NCI-H2107 (cell line): Measurements from ENCODE around the gene ZIC3.

Experiments used
- DNase-seq: peaks from one replicate; lab custom pipeline; 2025; lab: John Stamatoyannopoulos, UW

The ZIC3 gene

DNA sequence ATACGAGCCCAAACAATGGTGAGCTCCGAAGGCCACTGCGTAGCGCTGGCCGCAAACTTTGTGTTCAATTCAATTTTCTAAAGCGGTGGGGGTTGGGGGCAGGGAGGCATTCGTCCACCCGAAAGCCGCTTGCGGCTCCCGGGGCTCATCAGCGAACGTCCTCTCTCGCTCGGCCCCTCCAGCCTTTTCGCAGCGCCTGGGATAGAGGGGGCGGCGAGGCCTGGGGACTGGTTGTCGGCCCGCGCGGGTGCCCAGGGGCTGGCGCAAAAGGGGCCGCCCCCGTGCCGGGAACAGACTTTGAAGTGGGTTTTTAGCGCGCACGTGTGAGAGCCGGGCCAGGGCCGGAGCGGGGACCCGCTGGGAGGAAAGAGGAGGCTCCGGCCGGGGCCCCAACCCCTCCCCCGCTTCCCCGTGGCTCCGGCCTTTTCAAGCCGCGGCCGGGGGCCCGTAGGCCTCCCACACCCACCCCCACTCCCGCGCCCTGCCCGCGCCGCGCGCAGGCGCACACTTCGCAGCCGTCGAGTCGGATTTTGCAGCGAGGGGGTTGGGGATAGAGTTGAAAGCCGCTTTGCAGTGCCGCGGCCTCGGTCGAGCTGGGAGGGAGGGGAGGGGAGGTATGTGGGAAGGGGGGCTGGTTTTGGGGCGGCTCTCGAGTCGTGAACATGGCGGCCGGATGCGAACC is 8.3 kb downstream of the ZIC3 start:
- no peak for DNase-seq

DNA sequence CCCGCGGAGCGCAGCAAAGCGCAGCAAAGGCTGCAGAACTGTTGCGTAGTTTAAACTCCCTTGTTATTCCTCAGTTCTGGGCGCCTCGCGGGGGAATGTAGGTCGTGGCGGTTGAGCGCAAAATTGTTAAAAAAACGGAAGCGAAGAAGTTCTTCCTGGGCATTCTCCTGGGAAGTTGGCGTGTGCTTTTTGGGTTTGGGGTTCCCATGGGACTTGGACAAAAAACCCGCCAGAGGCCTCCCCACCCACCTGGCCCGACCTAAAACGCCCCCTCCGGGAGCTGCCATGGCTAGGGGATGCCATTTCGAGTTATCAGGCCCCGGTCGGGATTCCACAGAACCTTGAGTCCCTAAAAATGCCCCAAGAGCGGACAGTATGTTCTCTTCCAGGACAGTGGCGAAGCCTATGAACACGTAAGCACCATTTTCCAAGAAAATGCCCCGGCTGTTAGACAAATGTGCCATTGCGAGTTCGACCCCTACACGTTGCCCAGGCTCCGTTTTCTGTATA is 8.9 kb downstream of the ZIC3 start:
- DNase-seq, result no peak

DNA sequence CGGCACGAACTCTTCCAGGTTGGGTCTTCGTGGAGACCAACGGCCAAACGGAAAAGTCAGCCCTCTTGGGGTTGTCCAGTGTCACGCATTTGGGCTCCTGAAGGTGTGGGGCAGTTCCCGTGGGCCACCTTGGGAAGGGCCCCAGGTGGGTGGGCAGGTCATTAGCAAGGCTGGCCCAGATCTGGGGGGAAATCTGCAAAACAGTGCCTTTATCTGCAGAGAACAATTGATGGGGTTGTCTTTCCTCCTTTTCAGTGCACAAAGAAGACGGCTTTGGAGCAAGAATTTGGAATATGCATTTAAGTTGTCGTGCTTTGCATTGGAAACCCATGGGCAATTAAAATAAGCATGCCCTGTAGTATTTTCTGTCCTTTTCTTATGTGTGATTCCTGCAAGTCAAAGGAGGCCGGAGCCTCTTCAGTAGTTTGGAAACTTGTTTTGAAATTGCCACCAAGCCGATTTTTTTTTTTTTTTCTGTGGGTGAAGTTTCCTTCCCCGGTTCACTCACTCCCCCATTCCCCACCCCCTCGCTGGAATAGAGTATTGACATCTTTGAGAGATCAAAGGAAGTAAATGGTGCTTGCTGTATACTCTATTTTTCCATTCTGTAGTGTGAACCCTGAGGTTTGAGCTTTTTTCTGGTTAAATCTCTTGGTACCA is 9.8 kb downstream of the ZIC3 start:
- DNase-seq, result no peak

- no peak for DNase-seq
Observed at GRCh38 chrX:137587151-137587550, 21.2 kb downstream of the ZIC3 start.

DNA sequence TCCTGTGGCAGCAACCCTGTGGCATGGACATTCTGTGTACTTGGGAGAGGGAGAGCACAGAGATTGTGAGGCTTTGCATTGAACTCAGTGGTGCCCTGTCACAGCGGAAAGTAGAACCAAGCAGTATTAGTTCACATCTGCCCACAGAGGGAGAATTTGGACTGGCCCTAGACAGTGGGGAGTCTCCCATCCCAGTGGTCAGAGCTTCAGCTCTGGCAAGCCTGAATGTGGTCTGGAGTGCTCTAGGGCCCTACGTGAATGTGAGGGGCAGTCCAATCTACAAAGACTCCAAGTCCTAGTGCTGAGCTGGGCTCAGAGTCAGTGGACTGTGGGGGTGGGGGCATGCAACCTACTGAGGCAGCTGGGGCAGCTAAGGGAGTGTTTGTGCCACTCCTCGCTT is 34.8 kb downstream of the ZIC3 start:
- no peak for DNase-seq
